ENCODE measurements around the gene PXMP4.
"Not testable (repeated sequence)": the region's sequence is repeated elsewhere in the genome, so short reads cannot be mapped to it uniquely, and the experiment has no call there.

Gene PXMP4

DNA sequence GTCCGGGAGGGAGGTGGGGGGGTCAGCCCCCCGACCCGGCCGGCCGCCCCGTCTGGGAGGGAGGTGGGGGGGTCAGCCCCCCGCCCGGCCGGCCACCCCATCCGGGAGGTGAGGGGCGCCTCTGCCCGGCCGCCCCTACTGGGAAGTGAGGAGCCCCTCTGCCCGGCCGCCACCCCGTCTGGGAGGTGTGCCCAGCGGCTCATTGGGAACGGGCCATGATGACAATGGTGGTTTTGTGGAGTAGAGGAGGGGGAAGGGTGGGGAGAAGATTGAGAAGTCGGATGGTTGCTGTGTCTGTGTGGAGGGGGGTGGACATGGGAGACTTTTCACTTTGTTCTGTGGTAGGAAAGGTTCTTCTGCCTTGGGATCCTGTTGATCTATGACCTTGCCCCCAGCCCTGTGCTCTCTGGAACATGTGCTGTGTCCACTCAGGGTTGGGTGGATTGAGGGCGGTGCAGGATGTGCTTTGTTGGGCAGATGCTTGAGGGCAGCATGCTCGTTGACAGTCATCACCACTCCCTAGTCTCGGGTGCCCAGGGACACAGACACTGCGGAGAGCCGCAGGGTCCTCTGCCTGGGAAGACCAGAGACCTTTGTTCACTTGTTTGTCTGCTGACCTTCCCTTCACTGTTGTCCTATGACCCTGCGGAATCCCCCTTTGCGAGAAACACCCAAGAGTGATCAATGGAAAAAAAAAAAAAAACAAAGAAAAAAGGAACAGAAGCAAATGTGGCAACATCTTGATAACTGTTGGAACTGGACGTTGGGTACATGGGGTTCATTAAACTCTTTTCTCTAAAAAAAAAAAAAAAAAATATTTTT, 18.3 kb downstream of the PXMP4 start:
- no peak for FAIRE-seq

- not testable (repeated sequence) for FAIRE-seq
Observed at GRCh38 chr20:33700696-33701441, 19.2 kb downstream of the PXMP4 start.

DNA sequence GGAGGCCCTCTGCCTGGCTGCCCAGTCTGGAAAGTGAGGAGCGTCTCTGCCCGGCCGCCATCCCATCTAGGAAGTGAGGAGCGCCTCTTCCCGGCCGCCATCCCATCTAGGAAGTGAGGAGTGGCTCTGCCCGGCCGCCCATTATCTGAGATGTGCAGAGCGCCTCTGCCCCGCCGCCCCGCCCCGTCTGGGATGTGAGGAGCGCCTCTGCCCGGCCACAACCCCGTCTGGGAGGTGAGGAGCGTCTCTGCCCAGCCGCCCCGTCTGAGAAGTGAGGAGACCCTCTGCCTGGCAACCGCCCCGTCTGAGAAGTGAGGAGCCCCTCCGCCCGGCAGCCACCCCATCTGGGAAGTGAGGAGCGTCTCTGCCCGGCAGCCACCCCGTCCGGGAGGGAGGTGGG, 21.1 kb downstream of the PXMP4 start:
- not testable (repeated sequence) for FAIRE-seq

GRCh38 chr20:33697129-33697528, 23.0 kb downstream of the PXMP4 start:
- no peak for FAIRE-seq

DNA sequence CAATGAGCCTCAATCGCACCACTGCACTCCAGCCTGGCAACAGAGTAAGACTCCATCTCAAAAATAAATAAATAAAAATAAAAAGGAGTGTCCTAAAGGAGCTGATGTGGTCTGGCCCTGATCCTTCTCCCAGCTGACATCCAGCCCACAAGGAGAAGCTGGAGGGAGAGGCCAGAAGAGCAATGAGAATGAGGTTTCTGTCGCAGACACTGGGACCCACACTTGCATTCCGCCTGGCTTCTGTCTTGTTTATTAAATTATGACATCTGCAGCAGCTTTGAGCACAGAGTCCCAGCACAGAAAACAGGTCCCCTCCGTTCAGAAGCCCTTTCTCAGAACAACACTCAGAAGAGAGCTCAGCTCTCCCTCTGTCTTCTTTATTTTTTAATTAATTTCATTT, 23.7 kb downstream of the PXMP4 start:
- FAIRE-seq, result no peak

DNA sequence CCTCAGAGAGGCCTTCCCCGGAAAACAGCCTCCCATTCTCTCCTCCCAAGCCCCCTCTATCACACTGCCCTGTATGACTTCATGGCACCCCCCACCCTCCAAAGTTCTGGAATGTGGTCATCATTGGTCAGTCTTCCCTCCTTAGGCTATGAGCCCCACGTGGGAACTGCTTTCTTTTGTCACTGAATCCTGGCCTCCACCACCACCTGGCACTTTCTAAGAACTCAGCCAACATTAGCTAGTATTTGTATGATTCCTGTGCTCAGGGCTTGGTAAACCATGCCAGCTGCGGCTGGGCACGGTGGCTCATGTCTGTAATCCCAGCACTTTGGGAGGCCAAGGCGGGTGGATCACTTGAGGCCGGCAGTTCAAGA, 25.5 kb downstream of the PXMP4 start:
- no peak for FAIRE-seq

DNA sequence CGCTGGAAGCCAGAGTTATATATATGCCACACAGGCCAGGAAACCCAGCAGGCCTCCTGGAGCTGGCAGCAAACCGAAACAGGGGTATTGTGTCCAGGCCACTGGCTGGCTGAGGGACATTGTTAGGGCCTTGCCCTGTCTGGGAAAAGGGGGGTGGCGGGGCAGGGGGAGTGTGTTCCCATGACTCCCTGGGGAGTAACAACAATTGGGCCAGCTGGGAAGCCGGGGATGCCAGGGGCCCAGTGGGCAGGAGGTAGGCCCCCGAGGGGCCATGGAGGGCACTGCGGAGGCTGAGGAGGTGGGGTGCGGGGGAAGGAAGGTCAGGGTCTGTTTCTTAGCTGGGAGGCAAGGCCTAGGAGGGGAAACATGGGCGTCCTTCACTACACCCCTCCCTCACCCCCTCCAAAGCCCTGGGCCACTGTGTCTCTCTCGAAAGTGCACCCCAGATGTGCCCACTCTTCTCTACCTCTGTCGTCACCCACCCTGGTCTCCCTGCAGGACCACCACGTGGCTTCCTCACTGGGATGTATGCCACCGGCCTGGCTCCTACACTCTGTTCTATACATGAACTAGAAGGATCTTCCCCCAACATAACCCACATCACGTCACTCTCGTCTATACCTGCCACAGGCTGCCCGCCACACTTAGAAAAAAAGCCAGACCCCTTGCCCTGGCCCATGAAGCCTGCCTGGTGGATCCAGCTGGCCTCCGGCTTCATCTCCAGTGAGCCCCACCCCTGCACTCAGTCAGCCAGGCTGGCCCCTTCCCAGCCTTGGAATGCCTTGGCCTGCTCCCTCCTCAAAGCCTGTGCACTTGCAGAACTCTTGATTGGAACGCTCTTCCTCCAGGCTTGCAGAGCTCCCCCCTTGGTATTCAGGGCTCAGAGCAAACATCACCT, 26.1 kb downstream of the PXMP4 start:
- no peak for FAIRE-seq

DNA sequence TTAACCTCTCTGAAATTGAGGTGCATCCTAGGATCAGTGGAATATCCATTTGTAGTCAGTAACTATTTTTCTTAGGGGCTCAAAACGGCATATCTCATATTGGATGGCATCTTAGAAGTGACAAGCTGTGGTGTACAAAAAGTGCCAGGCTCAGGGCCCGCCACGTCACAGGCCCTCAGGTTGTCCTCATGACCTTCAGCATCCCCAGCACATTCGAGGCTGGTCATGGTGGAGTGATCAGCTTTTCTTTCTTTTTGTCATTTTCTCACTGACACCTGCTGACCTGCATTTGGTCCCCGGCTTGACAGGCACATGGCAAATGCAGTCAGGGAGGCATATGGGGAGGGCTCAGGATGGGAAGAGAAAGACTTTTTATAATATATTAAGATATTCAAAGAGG, 26.8 kb downstream of the PXMP4 start:
- FAIRE-seq, result no peak

DNA sequence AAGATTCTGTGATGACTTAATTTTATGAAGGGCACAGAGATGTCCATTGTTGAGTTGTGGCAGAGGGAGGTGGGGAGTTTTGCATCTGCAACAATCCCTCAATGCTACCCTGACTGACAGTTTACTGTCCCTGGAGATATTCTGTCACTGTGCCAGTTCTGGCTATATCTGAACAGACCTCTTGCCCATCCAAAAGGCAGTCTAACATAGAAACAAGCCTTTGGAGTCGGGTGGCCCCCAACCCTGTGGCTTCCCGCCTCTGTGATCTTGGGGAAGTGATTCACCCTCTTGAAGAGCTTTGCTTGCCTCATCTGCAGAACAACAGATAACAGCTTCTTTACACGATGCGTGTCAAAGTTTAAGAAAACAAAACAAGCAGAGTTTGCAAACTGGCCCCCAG, 30.1 kb downstream of the PXMP4 start:
- no peak for FAIRE-seq

DNA sequence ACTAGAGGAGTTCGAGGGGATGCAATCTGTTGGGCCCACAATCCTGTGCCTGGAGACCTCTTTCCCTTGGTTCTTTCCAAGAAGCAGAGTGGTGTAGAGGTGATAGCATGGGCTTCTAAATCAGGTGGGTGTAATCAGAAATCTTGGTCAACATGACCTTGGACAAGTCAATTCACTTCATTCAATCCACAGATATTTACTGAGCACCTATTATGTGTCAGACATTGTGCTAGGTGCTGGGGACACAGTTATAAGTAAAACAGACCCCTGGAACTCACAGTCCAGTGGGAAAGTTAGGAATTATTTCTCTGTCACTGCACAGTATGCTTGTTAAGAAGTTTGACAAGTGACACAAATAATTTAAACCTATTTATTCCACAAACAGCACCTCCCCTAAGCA, 30.6 kb downstream of the PXMP4 start:
- FAIRE-seq, result no peak

DNA sequence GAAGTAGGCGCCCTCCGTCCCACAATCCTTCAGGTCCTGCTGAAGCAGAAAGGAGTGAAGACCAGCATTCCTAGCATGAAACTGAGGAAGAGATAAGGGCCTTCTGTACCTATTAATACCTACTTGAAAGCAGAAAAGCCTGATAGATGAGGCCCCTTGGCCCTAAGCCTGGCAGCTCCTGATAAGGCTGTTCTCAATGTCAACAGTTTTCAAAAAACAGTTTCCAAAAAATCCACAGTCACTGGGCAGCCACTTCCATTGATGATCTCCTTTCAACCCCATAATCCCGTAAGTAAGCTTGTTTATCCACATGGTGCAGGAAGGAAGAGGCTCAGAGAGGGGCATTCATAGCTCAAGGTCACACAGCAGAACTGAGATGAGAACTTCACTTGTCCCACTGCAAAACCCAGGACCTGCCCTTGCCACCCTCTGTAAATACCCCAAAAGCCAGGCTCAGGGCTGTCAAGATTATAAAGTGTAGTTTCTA, 31.1 kb downstream of the PXMP4 start:
- FAIRE-seq, result no peak

DNA sequence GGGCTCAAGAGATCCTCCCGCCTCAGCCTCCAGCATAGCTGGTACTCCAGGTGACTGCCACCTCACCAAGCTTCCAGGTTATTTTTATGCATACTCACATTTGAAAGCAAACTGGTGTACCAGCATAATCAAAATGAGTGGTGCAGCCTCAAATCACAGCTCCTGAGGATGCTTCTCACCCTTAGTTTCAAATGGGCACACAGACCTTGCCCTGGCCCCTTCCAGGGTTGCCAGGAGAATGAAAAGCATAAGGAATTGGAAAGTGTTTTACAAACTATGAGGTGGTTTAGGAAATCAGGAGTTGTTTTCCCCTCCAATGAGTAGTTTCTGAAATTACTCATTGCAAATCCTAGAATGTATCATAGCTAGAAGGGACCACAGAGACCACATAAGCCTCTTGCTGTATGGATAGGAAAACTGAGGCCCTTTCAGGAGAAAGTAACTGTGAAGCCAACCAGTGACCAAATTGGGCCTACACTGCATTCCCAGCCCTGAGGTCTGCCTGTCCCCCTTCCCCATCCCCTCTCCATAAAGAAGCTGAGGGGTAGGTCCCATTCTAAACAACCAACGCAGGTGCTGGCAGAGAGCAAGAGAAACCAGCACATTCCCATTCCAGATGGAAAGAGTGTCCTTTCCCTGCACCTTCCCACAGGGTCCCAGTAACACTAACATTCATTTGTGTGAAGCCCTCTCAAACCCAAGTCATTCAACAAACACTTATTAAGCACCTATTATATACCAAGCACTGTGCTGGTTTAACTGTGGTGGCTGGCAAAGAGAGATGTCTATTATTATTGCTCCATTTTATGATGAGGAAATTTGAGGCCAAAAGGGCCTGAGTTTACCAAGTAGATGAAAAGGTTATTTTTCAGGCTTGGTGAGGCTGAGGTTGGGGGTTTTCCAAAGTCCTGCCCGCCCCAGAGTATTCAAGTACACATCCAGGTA, 31.8 kb downstream of the PXMP4 start:
- no peak for FAIRE-seq

DNA sequence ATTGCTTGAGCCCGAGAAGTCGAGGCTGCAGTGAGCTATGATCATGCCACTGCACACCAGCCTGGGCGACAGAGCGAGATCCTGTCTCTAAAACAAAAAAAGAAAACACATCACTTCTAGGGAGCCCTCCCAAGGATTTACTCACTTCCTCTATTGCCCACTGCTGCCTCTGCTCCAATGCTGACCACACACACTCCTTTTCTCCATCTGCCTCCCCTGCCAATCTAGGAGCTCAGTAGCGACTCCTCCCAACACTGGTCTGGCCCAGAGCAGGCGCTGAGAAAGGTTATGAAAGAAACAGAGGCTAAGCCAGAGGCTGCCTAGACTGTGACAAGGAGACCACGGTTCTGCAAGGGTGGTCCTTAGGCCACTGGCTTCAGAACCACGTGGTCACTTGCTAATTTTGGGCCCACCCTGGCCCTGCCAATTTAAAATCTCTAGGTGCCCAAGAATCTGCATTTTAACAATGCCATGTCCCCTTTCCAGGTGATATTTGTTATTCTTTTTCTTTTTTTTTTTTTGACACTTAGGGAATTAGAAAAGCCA, 32.7 kb downstream of the PXMP4 start:
- FAIRE-seq, result no peak

DNA sequence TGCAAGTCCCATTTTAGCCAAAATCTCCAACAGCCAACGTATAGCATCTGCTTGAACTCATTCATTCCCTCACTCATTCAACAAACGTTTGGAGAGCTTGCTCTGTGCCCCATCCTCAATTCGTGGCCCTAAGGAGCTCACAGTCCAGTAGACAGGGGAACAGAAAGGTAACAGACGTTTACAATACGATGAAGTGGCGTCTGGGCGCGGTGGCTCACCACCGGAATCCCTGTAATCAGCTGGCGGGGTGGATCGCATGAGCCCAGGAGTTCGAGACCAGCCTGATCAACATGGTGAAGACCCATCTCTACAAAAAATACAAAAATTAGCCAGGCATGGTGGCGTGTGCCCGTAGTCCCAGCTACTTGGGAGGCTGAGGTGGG, 33.1 kb downstream of the PXMP4 start:
- FAIRE-seq, result no peak

DNA sequence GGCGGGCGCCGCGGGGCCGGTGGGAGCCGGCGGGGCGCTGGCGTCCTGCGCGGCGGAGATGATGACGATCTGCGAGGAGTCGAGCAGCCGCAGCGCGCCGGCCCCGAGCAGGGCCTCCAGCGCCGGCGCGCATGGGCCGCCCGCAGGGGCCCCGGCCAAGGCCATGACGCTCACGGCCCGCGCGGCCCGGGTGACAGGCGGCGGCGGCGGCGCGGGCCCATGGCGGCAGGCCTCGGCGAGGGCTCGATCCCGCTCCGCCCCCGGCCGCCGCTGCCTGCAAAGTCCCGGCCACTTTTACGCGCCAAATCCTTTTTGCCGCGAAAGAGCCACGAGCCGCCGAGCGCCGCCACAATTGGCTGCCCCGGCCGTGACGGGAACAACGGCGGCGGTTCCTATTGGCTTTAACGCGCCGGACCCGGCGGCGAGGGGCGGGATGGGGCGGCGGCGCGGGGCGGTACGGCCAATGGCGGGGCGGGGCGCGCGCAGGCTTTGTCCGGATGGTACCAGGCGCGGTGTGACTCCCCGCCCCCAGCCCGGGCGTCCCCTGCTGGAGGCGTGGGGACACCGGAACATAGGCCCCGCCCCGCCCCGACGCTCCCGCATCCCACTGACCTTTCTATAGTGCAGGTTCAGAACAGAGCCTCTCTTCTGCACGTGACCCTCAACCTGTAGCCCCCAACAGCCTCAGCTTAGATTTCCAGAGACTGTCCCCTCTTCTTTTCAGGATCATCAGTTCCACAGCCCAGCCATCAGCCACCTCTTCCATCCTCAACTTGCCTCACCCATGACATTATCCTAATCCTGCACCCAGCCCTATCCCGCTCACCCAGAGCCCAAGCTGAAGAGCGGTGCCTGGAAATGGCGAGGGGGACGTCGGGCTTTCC, 33.8 kb downstream of the PXMP4 start, which contains the start of gene E2F1:
TSS of gene E2F1 (minus strand) at position 286 of the 884 bp plus-strand sequence. CDS start at position 165, 121 bp downstream.
- no peak for FAIRE-seq

DNA sequence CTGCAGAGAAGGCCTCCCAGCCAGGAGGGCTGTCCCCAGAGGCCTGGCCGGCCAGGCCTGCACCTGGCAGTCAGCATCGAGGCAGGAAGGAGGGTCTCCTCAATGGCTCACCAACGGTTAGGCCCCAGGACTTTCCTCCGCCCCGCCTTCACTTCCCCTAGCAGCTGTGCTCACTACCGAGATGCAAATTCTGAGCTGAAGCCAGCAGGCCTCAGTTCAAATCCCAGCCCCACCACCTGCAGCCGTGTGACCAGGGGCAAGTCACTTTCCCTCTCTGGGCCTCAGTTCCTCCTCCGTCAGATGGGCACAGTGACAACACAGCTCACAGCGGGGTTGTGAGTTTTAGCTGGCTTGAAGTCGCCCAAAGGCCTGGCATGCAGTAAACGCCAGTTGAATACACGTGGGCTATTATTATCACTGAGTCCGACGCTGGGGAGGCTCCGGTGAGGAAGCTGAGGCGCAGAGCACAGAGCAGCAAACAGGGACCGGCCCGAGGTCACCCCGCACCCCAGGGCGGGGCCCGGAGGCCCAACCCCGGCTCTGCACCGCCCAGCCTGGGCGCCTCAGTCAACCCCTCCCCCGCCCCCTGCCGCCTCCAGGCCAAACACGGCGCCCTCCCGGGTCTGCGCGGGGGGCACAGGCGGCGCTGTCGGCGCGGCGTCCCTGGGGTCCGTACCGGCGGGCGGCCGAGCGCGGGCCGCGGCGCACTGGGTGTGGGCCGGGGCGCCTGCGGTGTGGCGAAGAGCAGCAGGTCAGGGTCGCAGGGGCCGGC, 34.6 kb downstream of the PXMP4 start:
- FAIRE-seq, result no peak

DNA sequence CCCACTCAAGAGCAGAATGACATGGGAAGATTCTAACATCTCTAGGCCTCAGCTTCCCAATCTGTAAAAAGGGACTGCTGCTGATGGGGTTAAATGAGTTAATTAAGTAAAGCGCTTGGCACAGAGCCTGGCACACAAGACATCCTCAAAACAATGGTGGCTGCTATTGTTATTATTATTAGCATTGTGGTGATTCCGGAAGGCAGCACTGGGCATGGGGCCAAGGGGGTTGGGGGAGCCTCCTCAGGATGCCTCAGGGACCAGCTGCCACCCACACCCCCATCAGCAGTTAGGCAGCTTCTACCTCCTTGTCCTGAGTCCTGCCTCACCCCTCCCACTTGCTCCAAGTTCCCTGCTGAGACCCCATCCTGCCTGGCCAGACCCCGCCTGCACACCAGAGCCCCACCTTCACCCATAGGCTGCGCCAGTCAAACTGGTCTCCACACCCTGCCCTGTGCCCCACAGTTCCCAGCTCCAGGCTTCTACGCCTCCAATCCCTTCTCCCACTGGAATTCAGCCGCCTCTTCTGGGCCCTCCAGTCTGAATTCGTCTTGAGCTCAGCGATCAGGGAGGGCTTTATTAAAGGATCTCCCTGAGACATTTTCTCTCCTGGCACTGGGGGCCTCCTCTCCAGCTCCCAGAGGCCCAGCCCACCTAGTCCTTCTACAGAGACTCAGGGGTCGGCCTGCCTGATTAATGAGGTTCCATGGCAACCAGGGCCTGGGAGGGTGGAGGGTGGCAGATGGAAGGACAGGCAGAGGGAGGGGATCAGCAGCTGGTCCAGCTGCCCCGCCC, 35.4 kb downstream of the PXMP4 start:
- FAIRE-seq, result no peak

- FAIRE-seq, result no peak
Observed at GRCh38 chr20:33681728-33682353, 38.3 kb downstream of the PXMP4 start.
